ENCODE measurements around the gene LENG1.

DNA sequence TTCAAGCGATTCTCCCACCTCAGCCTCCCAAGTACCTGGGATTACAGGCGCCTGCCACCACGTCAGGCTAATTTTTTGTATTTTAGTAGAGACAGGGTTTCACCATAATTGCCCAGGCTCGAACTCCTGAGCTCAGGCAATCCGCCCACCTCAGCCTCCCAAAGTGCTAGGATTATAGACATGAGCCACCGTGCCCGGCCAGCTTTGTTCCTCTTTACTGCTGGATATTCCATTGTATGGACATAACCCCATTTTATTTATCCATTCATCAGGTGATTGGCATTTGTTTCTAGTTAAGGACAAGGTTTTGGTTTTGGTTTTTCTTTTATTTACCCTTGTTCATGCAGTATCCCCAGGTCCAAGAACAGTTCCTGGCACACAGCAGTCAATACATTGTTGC lies 37.0 kb upstream of the LENG1 start:
- TF ChIP-seq EZH2 (IDR thresholded peaks at IDR 0.05; ENCODE audit: borderline replicate concordance, low read depth, low read length) (no peak), POLR2A (conservative IDR thresholded peaks at IDR 0.05) (no peak), SRF (CRISPR knock-in tag; IDR thresholded peaks at IDR 0.05) (no peak), ZNF785 (CRISPR knock-in tag; IDR thresholded peaks at IDR 0.05) (no peak), MAFF (IDR thresholded peaks at IDR 0.05; ENCODE audit: low read length) (no peak), SMAD1 (IDR thresholded peaks at IDR 0.05; ENCODE audit: low read depth, low read length, partially characterized antibody) (no peak)
- TF ChIP-seq, protein P1, sequence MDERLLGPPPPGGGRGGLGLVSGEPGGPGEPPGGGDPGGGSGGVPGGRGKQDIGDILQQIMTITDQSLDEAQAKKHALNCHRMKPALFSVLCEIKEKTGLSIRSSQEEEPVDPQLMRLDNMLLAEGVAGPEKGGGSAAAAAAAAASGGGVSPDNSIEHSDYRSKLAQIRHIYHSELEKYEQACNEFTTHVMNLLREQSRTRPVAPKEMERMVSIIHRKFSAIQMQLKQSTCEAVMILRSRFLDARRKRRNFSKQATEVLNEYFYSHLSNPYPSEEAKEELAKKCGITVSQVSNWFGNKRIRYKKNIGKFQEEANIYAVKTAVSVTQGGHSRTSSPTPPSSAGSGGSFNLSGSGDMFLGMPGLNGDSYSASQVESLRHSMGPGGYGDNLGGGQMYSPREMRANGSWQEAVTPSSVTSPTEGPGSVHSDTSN (CRISPR knock-in tag; IDR thresholded peaks at IDR 0.05; ENCODE audit: low read depth), result no peak
- TF ChIP-seq, protein P1 (tag; conservative IDR thresholded peaks at IDR 0.05; ENCODE audit: low read depth), result no peak
- TF ChIP-seq, protein P2, sequence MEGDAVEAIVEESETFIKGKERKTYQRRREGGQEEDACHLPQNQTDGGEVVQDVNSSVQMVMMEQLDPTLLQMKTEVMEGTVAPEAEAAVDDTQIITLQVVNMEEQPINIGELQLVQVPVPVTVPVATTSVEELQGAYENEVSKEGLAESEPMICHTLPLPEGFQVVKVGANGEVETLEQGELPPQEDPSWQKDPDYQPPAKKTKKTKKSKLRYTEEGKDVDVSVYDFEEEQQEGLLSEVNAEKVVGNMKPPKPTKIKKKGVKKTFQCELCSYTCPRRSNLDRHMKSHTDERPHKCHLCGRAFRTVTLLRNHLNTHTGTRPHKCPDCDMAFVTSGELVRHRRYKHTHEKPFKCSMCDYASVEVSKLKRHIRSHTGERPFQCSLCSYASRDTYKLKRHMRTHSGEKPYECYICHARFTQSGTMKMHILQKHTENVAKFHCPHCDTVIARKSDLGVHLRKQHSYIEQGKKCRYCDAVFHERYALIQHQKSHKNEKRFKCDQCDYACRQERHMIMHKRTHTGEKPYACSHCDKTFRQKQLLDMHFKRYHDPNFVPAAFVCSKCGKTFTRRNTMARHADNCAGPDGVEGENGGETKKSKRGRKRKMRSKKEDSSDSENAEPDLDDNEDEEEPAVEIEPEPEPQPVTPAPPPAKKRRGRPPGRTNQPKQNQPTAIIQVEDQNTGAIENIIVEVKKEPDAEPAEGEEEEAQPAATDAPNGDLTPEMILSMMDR (IDR thresholded peaks at IDR 0.05 in 2 of 3, conservative IDR thresholded peaks at IDR 0.05 in 1 of 3; ENCODE audit: insufficient read depth in 2 of 3, low read depth in 1 of 3, low read length in 3 of 3), result no peak

All from K562 (cell line).